Spleen (tissue), 7 donors: Measurements from ENCODE around the gene PDE4D.

ENCODE experiments used
- POLR2A ChIP-seq, 3 donors: fragments of 450-650 bp; IDR thresholded peaks; one replicate each; pipeline ENCODE4 v1.5.1; 2017; ENCODE audit warnings: antibody characterized with exemption in 3 of 3, mild to moderate bottlenecking in 1 of 3
- POLR2AphosphoS5 ChIP-seq, 3 donors: sonication (generic); formaldehyde crosslinking; IDR thresholded peaks; one replicate each; pipeline ENCODE4 v1.5.1; 2017; ENCODE audit warnings: antibody characterized with exemption in 3 of 3
- TF ChIP-seq, protein P1 (sequence below), 11 experiments: fragments of 200-600 bp in 7 of 11; fragments of 450-650 bp in 4 of 11; sonication (generic) in 4 of 11; IDR thresholded peaks in 8 of 11; conservative IDR thresholded peaks in 3 of 11; 1 replicate in 7 of 11; 2 replicates in 4 of 11; pipeline versions ENCODE4 v1.4.0 to v1.8.0; 2016 to 2021; ENCODE audit warnings: antibody characterized with exemption in 11 of 11, inconsistent platforms in 4 of 11, mild to moderate bottlenecking in 1 of 11
- donor health status: DM: no; HTN: no; CAD: no; lungs with moderate emphysema.
- donor health status: DM: no; HTN: no; CAD: no.
- donor health status: DM: no; HTN: no; CAD: no.

DNA sequence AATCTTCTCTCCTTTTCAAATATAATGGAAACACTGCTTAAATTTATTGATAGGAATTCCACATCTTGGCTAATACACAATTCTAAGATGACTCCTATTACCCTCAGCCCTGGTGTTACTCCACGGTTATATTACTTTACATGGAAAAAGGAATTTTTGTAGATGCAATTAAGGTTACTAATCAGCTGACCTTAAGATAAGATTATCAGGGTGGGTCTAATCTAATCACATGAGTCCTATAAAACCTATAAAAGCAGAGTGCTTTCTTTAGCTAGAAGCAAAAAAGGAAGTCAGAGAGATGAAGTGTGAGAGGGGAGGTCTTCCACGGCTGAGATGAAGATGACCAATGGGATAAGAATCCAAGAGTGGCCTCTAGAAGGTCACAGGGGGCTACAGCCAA lies 268.6 kb downstream of the PDE4D start:
- TF ChIP-seq, protein P1, sequence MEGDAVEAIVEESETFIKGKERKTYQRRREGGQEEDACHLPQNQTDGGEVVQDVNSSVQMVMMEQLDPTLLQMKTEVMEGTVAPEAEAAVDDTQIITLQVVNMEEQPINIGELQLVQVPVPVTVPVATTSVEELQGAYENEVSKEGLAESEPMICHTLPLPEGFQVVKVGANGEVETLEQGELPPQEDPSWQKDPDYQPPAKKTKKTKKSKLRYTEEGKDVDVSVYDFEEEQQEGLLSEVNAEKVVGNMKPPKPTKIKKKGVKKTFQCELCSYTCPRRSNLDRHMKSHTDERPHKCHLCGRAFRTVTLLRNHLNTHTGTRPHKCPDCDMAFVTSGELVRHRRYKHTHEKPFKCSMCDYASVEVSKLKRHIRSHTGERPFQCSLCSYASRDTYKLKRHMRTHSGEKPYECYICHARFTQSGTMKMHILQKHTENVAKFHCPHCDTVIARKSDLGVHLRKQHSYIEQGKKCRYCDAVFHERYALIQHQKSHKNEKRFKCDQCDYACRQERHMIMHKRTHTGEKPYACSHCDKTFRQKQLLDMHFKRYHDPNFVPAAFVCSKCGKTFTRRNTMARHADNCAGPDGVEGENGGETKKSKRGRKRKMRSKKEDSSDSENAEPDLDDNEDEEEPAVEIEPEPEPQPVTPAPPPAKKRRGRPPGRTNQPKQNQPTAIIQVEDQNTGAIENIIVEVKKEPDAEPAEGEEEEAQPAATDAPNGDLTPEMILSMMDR (IDR thresholded peaks at IDR 0.05 in 8 of 11, conservative IDR thresholded peaks at IDR 0.05 in 3 of 11), result no peak
- TF ChIP-seq POLR2A (IDR thresholded peaks at IDR 0.05) (no peak), POLR2AphosphoS5 (IDR thresholded peaks at IDR 0.05) (no peak)
